ENCODE data around the gene MIPOL1. TPM values are rescaled to one million over a fixed set of nuclear protein-coding genes. Genes with fewer than 3 reads are reported as not detected.
"Not testable (repeated sequence)": the region's sequence is repeated elsewhere in the genome, so short reads cannot be mapped to it uniquely, and the experiment has no call there.

Gene MIPOL1
- total RNA-seq, 4 donors from 2014 or later: 5.4 to 17.2 (median 9.4) TPM

- DNase-seq (ENCODE audit: low spot score) (no peak), ATAC-seq (ENCODE audit: low FRiP score) (no peak)
- TF ChIP-seq, protein P1, sequence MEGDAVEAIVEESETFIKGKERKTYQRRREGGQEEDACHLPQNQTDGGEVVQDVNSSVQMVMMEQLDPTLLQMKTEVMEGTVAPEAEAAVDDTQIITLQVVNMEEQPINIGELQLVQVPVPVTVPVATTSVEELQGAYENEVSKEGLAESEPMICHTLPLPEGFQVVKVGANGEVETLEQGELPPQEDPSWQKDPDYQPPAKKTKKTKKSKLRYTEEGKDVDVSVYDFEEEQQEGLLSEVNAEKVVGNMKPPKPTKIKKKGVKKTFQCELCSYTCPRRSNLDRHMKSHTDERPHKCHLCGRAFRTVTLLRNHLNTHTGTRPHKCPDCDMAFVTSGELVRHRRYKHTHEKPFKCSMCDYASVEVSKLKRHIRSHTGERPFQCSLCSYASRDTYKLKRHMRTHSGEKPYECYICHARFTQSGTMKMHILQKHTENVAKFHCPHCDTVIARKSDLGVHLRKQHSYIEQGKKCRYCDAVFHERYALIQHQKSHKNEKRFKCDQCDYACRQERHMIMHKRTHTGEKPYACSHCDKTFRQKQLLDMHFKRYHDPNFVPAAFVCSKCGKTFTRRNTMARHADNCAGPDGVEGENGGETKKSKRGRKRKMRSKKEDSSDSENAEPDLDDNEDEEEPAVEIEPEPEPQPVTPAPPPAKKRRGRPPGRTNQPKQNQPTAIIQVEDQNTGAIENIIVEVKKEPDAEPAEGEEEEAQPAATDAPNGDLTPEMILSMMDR (IDR thresholded peaks at IDR 0.05): no peak
Observed at GRCh38 chr14:37275963-37276362, 78.2 kb downstream of the MIPOL1 start.

DNA sequence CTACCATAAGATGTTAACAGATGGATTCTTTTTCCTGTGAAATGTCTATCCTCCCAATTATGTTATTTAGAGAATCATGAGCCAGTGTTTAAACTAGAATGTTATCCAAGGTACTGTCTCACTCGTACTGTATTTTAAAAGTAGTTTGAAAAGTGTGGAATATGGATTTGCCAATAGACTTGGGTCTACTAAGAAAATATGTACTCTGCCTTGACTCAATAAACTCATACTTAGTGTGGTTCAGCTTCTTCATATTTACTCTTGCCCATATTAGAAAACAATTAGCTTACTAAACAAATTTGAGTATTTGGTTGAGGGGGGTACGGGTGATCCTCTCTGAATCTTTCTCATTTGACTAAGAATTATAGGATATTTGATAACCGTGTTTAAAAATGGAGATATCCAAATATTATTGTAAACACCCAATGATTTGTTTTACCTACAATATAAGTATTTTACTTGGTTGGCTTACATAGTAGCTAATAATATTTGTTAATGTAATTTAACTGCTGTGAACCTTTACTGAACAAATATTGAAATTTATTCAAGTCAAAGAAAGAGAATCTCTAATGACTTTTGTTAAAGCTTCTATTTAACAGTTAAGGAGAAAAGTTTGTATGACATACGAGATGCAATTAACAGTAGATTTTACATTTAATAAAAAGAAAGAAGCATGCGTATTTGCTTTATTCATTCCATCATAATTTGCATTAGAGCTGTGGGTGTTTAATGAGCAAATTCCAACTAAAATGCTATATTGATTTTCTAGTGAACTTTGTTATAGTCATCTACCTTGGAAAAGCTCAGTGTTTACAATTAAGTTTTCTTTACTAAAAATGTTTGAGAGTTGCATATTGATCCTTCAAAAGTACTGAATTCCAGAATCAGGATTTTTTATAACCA is 81.2 kb downstream of the MIPOL1 start:
- no peak for ATAC-seq (ENCODE audit: low FRiP score)
- DNase-seq (ENCODE audit: low spot score): no peak
- TF ChIP-seq, protein P1 (IDR thresholded peaks at IDR 0.05): no peak

DNA sequence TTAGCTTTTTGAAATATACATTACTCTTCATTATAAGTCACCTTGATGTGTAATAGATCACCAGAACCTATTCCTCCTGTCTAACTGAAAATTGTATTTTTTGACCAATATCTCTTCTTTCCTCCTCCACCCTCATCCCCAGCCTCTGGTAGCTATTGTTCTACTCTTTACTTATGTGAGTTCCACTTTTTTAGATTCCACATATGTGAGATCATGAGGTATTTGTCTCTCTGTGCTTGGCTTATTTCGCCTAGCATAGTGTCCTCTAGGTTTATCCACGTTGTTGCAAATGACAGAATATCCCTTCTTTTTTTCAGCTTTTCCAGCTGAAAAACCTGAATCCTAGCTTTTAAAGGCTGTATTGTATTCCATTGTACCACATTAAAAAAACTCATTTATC is 82.1 kb downstream of the MIPOL1 start:
- TF ChIP-seq, protein P1 (IDR thresholded peaks at IDR 0.05): no peak
- DNase-seq (ENCODE audit: low spot score) (no peak), ATAC-seq (ENCODE audit: low FRiP score) (no peak)

DNA sequence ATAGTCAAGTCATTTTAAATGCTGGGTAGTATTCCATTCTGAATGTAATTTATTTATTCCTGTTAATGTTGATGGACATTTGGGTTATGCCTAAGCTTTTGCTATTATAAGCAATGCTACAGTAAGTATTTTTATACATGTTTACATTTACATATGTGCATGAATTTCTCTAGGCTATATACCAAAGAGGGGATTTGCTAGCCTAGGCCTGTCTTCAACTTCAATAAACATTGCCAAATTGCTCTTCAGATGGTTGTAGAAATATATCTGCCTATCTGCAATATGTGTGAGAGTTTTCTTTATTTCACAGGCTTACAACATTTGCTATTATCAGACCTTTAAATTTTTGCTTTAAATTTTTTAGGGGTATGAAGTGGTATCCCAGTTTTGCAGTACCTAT is 87.0 kb downstream of the MIPOL1 start:
- DNase-seq (ENCODE audit: low spot score) (no peak), ATAC-seq (ENCODE audit: low FRiP score) (no peak)
- TF ChIP-seq, protein P1 (IDR thresholded peaks at IDR 0.05): no peak

DNA sequence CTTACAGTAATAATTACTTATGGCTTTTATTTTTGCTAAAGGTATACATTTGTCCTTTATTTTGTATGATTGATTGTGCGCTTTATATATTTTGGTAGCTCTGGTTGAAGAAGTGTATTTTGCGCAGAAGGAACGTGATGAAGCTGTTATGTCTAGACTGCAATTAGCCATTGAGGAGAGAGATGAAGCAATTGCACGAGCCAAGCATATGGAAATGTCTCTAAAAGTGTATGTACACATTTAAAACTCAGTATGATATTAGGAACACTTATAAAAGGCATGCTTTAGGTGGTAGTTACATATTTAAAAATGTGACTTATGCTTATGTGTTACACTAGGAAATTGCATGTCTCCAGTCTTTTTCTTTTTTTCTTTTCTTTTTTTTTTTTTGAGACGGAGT is 87.5 kb downstream of the MIPOL1 start:
- DNase-seq (ENCODE audit: low spot score) (no peak), ATAC-seq (ENCODE audit: low FRiP score) (no peak)
- TF ChIP-seq, protein P1 (IDR thresholded peaks at IDR 0.05): no peak

- no peak for ATAC-seq (ENCODE audit: low FRiP score)
- DNase-seq (ENCODE audit: low spot score): no peak
- TF ChIP-seq, protein P1 (IDR thresholded peaks at IDR 0.05): no peak
Observed at GRCh38 chr14:37289688-37290087, 92.0 kb downstream of the MIPOL1 start.

DNA sequence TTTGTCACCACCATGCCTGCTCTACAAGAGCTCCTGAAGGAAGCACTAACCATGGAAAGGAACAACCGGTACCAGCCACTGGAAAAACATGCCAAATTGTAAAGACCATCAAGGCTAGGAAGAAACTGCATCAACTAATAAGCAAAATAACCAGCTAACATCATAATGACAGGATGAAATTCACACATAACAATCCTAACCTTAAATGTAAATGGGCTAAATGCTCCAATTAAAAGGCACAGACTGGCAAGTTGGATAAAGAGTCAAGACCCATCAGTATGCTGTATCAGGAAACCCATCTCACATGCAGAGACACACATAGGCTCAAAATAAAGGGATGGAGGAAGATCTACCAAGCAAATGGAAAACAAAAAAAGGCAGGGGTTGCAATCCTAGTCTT is 97.5 kb downstream of the MIPOL1 start:
- not testable (repeated sequence) for DNase-seq (ENCODE audit: low spot score); ATAC-seq (ENCODE audit: low FRiP score)

Data from omental fat pad (tissue), 4 donors.